H9 (cell line): ENCODE measurements around the gene ATP4A. TPM values are rescaled to one million over a fixed set of nuclear protein-coding genes. Genes with fewer than 3 reads are reported as not detected.

Experiments used
- DNase-seq: peaks from one replicate; pipeline ENCODE4 v3.0.0-alpha.2; 2017
- H2AFZ ChIP-seq: one replicate; pipeline ENCODE4 v1.6.1; 2013; ENCODE audit warnings: mild to moderate bottlenecking, low read length, control low read depth, moderate library complexity
- H2AK5ac ChIP-seq: 2 replicates; pipeline ENCODE4 v1.6.1; 2013; ENCODE audit warnings: low read length, control low read depth, mixed read lengths; ENCODE audit not compliant: insufficient read length
- H2BK120ac ChIP-seq: one replicate; pipeline ENCODE4 v1.6.1; 2013; ENCODE audit warnings: low read depth, mild to moderate bottlenecking, low read length, control low read depth, inconsistent platforms; ENCODE audit not compliant: poor library complexity, severe bottlenecking
- H2BK12ac ChIP-seq: 2 replicates; pipeline ENCODE4 v1.6.1; 2013; ENCODE audit warnings: low read length, control low read depth, mixed read lengths, low read depth; ENCODE audit not compliant: insufficient read length
- H2BK15ac ChIP-seq: 2 replicates; pipeline ENCODE4 v1.6.1; 2013; ENCODE audit warnings: low read depth, low read length, control low read depth
- H2BK20ac ChIP-seq: one replicate; pipeline ENCODE4 v1.6.1; 2013; ENCODE audit warnings: low read depth, mild to moderate bottlenecking, low read length, control low read depth, inconsistent platforms; ENCODE audit not compliant: poor library complexity, severe bottlenecking
- H2BK5ac ChIP-seq: 2 replicates; pipeline ENCODE4 v1.6.1; 2013; ENCODE audit warnings: low read length, control low read depth, mixed read lengths; ENCODE audit not compliant: insufficient read length
- H3K14ac ChIP-seq: 2 replicates; pipeline ENCODE4 v1.6.1; 2013; ENCODE audit warnings: low read length, control low read depth; ENCODE audit not compliant: insufficient read depth
- H3K18ac ChIP-seq: 2 replicates; pipeline ENCODE4 v1.6.1; 2013; ENCODE audit warnings: low read depth, mild to moderate bottlenecking, mixed read lengths, low read length, control low read depth; ENCODE audit not compliant: insufficient read length
- H3K23ac ChIP-seq: 2 replicates; pipeline ENCODE4 v1.6.1; 2013; ENCODE audit warnings: low read length, control low read depth, mixed read lengths, low read depth; ENCODE audit not compliant: insufficient read length
- H3K23me2 ChIP-seq: 2 replicates; pipeline ENCODE4 v1.6.1; 2013; ENCODE audit warnings: low read depth, mild to moderate bottlenecking, mixed read lengths, low read length, control low read depth; ENCODE audit not compliant: insufficient read length, poor library complexity, severe bottlenecking
- H3K27ac ChIP-seq: 2 replicates; pipeline ENCODE4 v1.5.1; 2013; ENCODE audit warnings: low read length, control low read depth, mixed read lengths, low read depth; ENCODE audit not compliant: insufficient read length
- H3K27me3 ChIP-seq: 2 replicates; pipeline ENCODE4 v1.6.1; 2013; ENCODE audit warnings: low read length, control low read depth, inconsistent platforms; ENCODE audit not compliant: insufficient read depth
- H3K4ac ChIP-seq: 2 replicates; pipeline ENCODE4 v1.6.1; 2013; ENCODE audit warnings: low read depth, mild to moderate bottlenecking, control low read depth, inconsistent platforms, low read length, moderate library complexity
- H3K4me1 ChIP-seq: 2 replicates; pipeline ENCODE4 v1.6.1; 2013; ENCODE audit warnings: low read length, control low read depth, inconsistent platforms; ENCODE audit not compliant: insufficient read depth
- H3K4me2 ChIP-seq: 2 replicates; pipeline ENCODE4 v1.6.1; 2013; ENCODE audit warnings: low read length, control low read depth, mixed read lengths; ENCODE audit not compliant: insufficient read length, insufficient read depth
- H3K56ac ChIP-seq: 2 replicates; pipeline ENCODE4 v1.6.1; 2013; ENCODE audit warnings: low read depth, mild to moderate bottlenecking, mixed read lengths, low read length, control low read depth; ENCODE audit not compliant: insufficient read length
- H3K79me1 ChIP-seq: 2 replicates; pipeline ENCODE4 v1.6.1; 2013; ENCODE audit warnings: low read depth, mild to moderate bottlenecking, moderate library complexity, low read length, control low read depth, inconsistent platforms; ENCODE audit not compliant: insufficient read depth, poor library complexity, severe bottlenecking
- H3K79me2 ChIP-seq: 2 replicates; pipeline ENCODE4 v1.6.1; 2013; ENCODE audit warnings: low read length, control low read depth, inconsistent platforms; ENCODE audit not compliant: insufficient read depth
- H3K9ac ChIP-seq: 2 replicates; pipeline ENCODE4 v1.6.1; 2013; ENCODE audit warnings: low read length, control low read depth, mixed read lengths; ENCODE audit not compliant: insufficient read length; ENCODE audit errors: extremely low read depth
- H3K9me3 ChIP-seq: one replicate; pipeline ENCODE4 v1.6.1; 2013; ENCODE audit warnings: low read depth, low read length, inconsistent platforms; ENCODE audit not compliant: control insufficient read depth
- H3T11ph ChIP-seq: one replicate; pipeline ENCODE4 v1.6.1; 2013; ENCODE audit warnings: mild to moderate bottlenecking, low read length, control low read depth, inconsistent platforms
- H4K20me1 ChIP-seq: one replicate; pipeline ENCODE4 v1.6.1; 2013; ENCODE audit not compliant: control insufficient read depth, insufficient read length, insufficient read depth
- H4K5ac ChIP-seq: 2 replicates; pipeline ENCODE4 v1.6.1; 2013; ENCODE audit warnings: low read depth, mild to moderate bottlenecking, mixed read lengths, low read length, control low read depth; ENCODE audit not compliant: insufficient read length
- H4K8ac ChIP-seq: replicated peaks from 2 replicates; pipeline ENCODE4 v1.6.1; 2013; ENCODE audit warnings: low read length, control low read depth, mixed read lengths, low read depth; ENCODE audit not compliant: insufficient read length
- H4K91ac ChIP-seq: 2 replicates; pipeline ENCODE4 v1.6.1; 2013; ENCODE audit warnings: low read depth, mild to moderate bottlenecking, moderate library complexity, mixed read lengths, low read length, control low read depth; ENCODE audit not compliant: insufficient read length
- H3K27ac Mint-ChIP-seq, 3 experiments: 2 replicates in 2 of 3; 3 replicates in 1 of 3; pipeline ENCODE4 v1.8.0; 2020 to 2021; ENCODE audit warnings: mixed read lengths in 3 of 3, mild to moderate bottlenecking in 1 of 3, moderate library complexity in 1 of 3
- H3K27me3 Mint-ChIP-seq: 2 replicates; pipeline ENCODE4 v1.8.0; 2021; ENCODE audit warnings: low read depth, mild to moderate bottlenecking, moderate library complexity, mixed read lengths
- H3K36me3 Mint-ChIP-seq, 3 experiments: 2 replicates in 2 of 3; 3 replicates in 1 of 3; pipeline ENCODE4 v1.8.0; 2020 to 2021; ENCODE audit warnings: low read depth in 3 of 3, mixed read lengths in 3 of 3; ENCODE audit not compliant: insufficient read depth in 1 of 3
- H3K4me1 Mint-ChIP-seq, 2 experiments: 2 replicates each; pipeline ENCODE4 v1.8.0; 2020; ENCODE audit warnings: mixed read lengths in 2 of 2
- H3K4me3 Mint-ChIP-seq, 2 experiments: 2 replicates in 1 of 2; 3 replicates in 1 of 2; pipeline ENCODE4 v1.8.0; 2020 to 2021; ENCODE audit warnings: mild to moderate bottlenecking in 2 of 2, mixed read lengths in 2 of 2, moderate library complexity in 1 of 2
- H3K9me3 Mint-ChIP-seq, 2 experiments: 2 replicates in 1 of 2; 3 replicates in 1 of 2; pipeline ENCODE4 v1.8.0; 2020; ENCODE audit warnings: mild to moderate bottlenecking in 2 of 2, mixed read lengths in 2 of 2, moderate library complexity in 1 of 2
- CTCF ChIP-seq: fragments of 200-600 bp; sonication (generic); conservative IDR thresholded peaks from 3 replicates; pipeline ENCODE4 v1.8.0; 2021; ENCODE audit warnings: antibody characterized with exemption, mild to moderate bottlenecking
- WGBS: extraction: QIAGEN DNeasy Blood & Tissue Kit; methylation state at CpG from one replicate; pipeline ENCODE4 v1.1.7; 2013; ENCODE audit warnings: missing lambda C conversion rate, low lambda C conversion rate, mixed read lengths; ENCODE audit not compliant: insufficient read length; ENCODE audit errors: extremely low coverage; 5-methylcytosine and 5-hydroxymethylcytosine counted together
- total RNA-seq: library from RNA; stranded (reverse); gene quantifications from 2 replicates; pipeline ENCODE4 v1.2.1, GENCODE V29; 2021

Gene ATP4A
- total RNA-seq, 1 experiment from 2014 or later, result 0.24 TPM

- no peak overlapping the region for H4K8ac ChIP-seq
- H3K9me3 ChIP-seq, result no peaks in the 10 kb centered on the region
- H3K27ac ChIP-seq, result no peak overlapping the region
- no peak overlapping the region for H3T11ph ChIP-seq
- H3K4me2 ChIP-seq, result no peak overlapping the region
- no peaks in the 10 kb centered on the region for H3K23me2 ChIP-seq
- no peak overlapping the region for H3K56ac ChIP-seq
- no peaks in the 10 kb centered on the region for H3K27me3 ChIP-seq
- no peak overlapping the region for H2AFZ ChIP-seq
- no CpG with 5 or more reads among the region's 5 CpGs for WGBS
- no peaks in the 10 kb centered on the region for H3K79me1 ChIP-seq
- H2BK12ac ChIP-seq, result no peak overlapping the region
- peaks cover 2% of the 10 kb centered on the region for H4K20me1 ChIP-seq
- H2BK15ac ChIP-seq, result no peak overlapping the region
- DNase-seq, result no peak
- H4K5ac ChIP-seq, result no peak overlapping the region
- Mint-ChIP-seq H3K4me1 (peaks cover 6 to 7% of the 10 kb centered on the region in 2 experiments), H3K27ac (no peak overlapping the region; a peak in 1 of 7 replicates), H3K36me3 (no peaks in the 10 kb centered on the region), H3K4me3 (no peak overlapping the region), H3K27me3 (peaks cover 29% of the 10 kb centered on the region), H3K9me3 (peaks cover 0 to 4% of the 10 kb centered on the region in 2 experiments; a peak in 1 of 5 replicates)
- H3K14ac ChIP-seq, result no peak overlapping the region
- no peak overlapping the region for H2AK5ac ChIP-seq
- H3K4me1 ChIP-seq, result no peaks in the 10 kb centered on the region
- TF ChIP-seq CTCF, result no peak
- H3K9ac ChIP-seq, result no peak overlapping the region
- H3K18ac ChIP-seq, result no peak overlapping the region
- H2BK20ac ChIP-seq, result no peak overlapping the region
- no peak overlapping the region for H3K4ac ChIP-seq
- no peak overlapping the region for H3K23ac ChIP-seq
- no peak overlapping the region for H4K91ac ChIP-seq
- no peak overlapping the region for H2BK5ac ChIP-seq
- H3K79me2 ChIP-seq, result no peaks in the 10 kb centered on the region
- H2BK120ac ChIP-seq, result no peak overlapping the region
Observed at GRCh38 chr19:35569281-35569781, 5.9 kb upstream of the ATP4A start.
